GM18951 (cell line): Measurements from ENCODE around the gene DPF3.

Experiments
- POLR2A ChIP-seq: IDR thresholded peaks from 4 replicates; pipeline ENCODE4 v1.6.1; 2011; ENCODE audit warnings: mild to moderate bottlenecking; ENCODE audit not compliant: insufficient read length, insufficient read depth; ENCODE audit errors: extremely low read depth
- in situ Hi-C: fragments of 300-500 bp; cut with MboI; formaldehyde crosslinking; loops from one replicate; pipeline ENCODE4 v1.12.0; 2022; ENCODE audit warnings: low sequenced_read_pairs, mixed read lengths, inconsistent platforms; ENCODE audit not compliant: unreplicated experiment

The DPF3 gene

GRCh38 chr14:72645706-72646105, 248.2 kb downstream of the DPF3 start:
- in situ Hi-C loops: no loop called here
- no peak for TF ChIP-seq POLR2A

GRCh38 chr14:72644758-72645489, 249.0 kb downstream of the DPF3 start:
- no peak for TF ChIP-seq POLR2A
- in situ Hi-C loops: no loop called here

- no peak for TF ChIP-seq POLR2A
- in situ Hi-C loops: no loop called here
Observed at GRCh38 chr14:72644038-72644437, 249.9 kb downstream of the DPF3 start.

DNA sequence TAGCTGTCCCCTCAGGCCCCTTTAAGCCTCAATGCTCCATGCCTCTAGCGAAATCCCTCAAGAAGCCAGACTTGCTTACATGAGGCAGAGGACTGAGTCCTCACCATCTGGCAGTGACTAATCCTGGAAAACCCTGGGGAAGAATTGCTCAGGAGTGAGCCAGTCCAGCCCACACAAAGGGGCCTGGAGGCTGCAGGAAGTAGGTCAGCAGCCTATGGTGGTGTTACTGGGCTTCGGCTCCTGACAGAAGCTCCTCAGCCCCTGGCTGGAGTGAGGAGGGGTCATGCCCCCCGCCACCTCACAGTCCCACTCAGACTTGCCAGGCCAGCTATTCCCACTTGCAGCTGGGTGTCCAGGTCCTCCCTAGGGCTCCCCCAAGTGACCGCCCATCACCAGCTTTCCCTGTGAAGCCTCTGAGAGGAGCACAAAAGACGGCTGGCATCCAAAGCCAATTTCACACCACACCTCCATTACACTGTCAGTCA, 250.5 kb downstream of the DPF3 start:
- in situ Hi-C loops: no loop called here
- no peak for TF ChIP-seq POLR2A

DNA sequence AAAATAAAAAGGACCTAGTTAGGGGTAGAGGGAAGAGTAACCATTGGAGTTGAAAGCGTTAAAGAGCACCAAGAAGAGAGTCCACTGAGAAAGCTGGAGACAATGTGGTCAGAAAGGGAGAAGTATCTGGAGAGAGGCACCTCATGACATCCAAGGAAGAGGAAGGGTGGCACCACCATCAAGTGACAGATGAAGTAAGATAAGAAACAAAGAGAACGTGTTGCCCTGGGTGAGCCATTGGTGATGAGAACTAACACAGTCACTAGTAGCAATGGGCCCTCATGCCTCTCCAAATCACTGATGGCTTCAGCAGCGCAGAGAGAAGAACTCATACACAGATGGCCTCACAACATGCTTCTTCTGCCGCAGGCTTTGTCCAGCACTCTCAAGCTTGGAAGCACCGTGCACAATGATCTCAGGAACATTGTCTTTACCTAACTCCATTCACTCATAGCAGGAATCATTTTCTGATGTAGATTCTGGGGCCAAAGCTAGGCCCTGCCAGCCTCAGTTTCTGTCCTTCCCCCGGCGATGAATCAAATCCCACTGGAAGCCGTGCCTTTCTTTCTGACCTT, 252.9 kb downstream of the DPF3 start:
- no peak for TF ChIP-seq POLR2A
- in situ Hi-C loops: no loop called here

- in situ Hi-C loops: no loop called here
- no peak for TF ChIP-seq POLR2A
Observed at GRCh38 chr14:72638021-72638420, 255.9 kb downstream of the DPF3 start.

GRCh38 chr14:72636871-72637270, 257.0 kb downstream of the DPF3 start:
- TF ChIP-seq POLR2A: no peak
- in situ Hi-C loops: no loop called here

DNA sequence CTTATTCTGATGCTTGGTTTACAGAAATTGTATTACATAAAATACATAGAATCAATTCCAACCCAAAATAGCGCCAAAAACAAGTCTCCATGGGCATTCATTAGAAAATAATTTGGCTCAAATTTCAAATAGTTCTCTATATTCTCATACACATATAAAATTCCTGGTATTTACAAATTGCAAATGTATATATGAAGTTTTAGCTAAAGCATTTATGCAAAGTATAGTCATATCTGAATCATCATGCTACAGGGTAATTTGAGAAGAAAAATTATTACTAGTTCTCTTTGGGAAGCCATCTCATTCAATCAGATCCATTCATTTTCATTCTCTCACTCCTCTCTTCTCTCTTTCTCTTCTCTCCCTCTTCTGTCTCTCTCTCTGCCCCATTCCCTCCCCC, 257.8 kb downstream of the DPF3 start:
- in situ Hi-C loops: no loop called here
- TF ChIP-seq POLR2A: no peak

DNA sequence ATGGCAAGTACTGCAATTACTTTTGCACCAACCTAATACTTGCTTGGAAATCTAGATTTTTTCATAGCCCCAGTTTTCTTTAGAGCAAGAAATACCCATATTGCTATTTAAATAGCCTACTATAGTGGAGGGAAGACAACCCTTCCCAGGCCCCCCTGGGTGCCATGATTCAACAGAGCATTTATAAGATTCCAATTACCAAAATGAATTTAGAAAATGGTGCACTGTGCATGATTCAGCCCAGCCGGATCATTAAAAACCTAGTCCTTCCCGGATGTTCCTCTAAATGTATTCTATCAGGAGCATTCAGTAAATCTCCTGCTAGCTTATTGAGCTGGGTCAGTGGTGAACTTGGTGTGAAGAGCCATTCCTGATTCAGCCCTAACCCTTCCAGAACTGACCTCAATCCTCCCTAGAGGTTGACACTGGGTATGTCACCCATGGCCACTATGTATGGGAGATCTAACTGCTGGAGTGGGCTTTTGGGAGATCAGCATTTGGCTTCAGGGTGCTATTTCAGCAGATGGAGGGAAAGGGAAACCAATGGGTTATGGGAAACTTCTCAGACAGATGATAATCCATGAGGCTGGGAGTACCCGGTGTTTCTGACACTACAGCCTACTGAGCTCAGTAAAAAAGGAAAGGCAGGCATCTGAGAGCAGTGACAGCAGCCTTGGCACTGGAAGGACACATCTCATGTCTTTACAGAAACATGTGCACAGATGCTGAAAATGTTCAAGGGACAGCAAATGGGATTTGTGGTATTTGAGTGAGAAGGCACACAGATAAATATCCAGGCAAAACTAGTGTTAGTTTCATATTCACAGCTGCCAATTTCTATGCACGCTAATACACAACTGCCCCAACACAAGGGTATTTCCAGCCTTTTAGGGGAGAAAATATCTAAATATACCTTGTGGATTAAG, 258.9 kb downstream of the DPF3 start:
- in situ Hi-C loops: no loop called here
- no peak for TF ChIP-seq POLR2A

GRCh38 chr14:72633551-72633950, 260.4 kb downstream of the DPF3 start:
- in situ Hi-C loops: no loop called here
- no peak for TF ChIP-seq POLR2A

DNA sequence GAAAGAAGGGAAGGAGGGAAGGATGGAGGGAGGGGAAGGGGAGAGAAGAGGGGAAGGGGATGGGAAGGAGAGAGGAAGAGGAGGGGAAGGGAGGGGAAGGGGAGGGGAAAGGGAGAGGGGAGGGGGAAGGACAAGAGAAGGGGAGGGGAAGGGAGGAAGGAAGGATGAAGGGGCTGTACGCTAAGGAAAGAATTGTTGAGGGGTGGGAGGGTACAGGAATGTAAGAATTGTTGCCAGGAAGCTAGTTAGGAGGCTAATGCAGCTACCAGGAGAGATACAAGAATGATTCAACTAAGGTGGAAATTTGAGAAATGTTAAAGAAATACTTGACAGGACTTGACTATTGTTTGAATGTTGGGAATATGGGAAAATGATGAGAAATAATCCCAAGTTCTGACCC, 261.2 kb downstream of the DPF3 start:
- no peak for TF ChIP-seq POLR2A
- in situ Hi-C loops: no loop called here

DNA sequence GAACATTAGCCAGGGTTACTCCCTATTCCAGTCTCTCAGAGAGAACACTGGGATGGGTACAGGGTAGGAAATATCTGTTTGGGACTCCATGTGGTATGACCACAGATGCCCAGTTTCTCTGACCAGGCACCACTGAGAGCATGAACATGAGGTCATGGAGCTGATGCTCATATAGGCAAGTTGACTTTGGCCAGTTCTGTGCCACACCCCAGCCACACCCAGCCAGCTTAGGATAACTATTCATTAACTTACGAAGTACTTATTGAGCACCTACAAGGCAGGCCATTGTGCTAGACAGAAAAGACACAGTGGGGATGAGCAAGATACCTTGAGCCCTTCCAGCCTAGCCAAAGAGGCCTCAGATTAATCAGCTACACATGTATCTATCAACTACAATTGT, 262.5 kb downstream of the DPF3 start:
- in situ Hi-C loops: no loop called here
- TF ChIP-seq POLR2A: no peak

DNA sequence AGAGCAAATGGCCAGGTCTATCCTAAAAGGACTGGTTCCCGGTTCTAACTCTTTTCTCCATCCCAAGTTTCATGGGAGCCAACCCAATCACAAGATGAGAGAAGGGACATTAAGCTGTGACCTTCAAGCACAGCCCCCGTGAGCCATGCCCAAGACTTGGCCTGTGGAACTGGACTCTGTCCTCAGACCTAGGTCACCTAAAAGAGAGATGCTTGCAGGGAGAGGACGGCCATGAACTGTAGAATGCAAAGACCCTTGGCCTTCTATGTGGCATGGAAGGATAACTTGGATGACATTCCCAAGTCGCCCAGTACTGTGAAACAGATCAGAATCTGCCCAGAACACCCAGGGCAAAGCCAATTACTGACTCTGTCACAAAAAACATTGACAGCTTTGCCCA, 263.5 kb downstream of the DPF3 start:
- in situ Hi-C loops: no loop called here
- TF ChIP-seq POLR2A: no peak

DNA sequence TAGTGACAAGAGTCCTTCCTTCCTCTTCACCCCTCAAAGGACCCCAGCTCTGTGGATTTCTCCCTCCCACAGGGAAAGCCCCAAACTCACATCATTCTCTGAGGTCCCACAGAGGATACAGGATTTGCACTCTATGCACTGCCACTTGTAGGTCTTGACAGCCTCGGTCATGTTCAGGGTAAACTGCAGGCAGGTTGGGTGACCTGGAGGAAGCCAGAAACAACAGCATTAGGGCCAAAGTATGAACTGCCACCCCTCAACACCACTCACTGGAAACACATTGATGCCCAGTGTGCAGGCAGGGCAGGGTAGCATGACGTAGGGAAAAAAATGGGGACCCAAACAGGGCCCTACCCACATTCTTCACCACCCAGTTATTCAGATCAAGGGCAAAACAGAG, 264.4 kb downstream of the DPF3 start:
- no peak for TF ChIP-seq POLR2A
- in situ Hi-C loops: no loop called here

DNA sequence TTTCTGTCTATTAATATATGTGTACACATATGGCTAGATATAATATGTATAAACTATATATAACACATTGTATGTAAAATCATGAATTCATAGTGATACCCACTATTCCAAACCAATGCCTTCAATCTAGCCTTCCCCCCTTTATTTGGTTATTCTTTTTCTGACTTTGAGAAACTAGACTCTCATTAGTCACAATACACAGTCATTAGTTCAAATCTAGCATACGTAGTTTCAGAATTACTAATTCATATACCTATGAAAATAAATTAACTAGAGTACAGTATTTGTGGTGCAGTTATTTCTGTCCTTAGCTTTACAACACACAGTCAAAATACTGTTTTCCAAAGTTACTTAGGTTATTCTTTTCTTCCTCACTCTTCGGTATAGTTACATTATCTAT, 268.2 kb downstream of the DPF3 start:
- in situ Hi-C loops: no loop called here
- no peak for TF ChIP-seq POLR2A
